ENCODE data around the gene CPOX.
"Not testable (repeated sequence)": the region's sequence is repeated elsewhere in the genome, so short reads cannot be mapped to it uniquely, and the experiment has no call there.

The CPOX gene

DNA sequence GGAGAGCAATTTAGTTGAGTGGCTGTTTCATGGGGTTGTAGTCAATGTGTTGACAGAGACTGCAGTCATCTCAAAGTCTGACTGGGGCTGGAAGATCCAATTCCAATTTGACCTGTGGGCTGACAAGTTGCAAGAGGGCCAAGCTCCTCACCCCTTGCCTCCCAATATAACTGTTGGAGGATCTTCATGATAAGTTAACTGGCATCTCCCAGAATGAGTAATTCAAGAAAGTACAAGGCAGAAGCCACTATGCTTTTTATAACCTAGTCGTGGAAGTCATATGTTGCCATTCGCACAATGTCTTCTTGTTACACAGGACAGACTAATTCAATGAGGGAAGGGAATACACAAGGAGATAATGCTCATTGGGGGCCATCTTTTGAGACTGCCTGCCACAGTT is 32.5 kb downstream of the CPOX start:
- DNase-seq = no peak

DNA sequence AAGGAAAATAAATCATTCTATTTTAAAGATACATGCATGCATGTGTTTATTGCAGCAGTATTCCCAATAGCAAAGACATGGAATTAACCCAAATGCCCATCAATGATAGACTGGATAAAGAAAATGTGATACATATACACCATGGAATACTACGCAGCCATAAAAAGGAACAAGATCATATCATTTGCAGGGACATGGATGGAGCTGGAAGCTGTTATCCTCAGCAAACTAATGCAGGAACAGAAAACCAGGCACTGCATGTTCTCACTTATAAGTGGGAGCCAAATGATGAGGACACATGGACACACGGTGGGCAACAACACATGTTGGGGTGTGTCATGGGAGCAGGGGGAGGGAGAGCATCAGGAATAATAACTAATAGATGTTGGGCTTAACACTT is 33.6 kb downstream of the CPOX start:
- DNase-seq = not testable (repeated sequence)

DNA sequence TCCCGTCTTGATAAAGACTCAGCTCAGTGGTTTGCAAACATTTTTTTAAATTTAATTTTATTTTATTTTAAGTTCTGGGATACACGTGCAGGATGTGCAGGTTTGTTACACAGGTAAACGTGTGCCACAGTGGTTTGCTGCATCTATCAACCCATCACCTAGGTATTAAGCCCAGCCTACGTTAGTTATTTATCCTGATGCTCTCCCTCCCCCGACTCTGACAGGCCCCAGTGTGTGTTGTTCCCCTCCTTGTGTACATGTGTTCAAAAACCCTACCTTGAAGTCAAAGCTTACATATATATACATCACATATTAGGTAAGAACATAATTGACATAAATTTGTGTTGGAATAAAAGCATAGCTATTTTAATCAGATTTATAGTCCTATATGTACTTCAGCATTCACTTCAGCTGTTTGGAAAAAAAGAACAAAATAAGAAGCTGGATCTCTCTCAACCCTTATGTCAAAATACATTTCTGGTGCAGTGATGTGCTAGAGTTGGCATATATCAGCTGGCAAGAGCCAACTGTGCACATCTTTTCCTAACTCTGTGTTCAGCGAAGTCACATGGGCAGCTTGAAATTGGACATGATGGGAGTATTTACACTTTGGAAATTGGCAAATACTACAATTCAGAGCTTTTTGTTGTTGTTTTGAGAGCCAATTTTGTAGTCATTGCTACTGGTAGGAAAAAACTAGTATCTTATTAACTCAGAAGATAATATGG is 35.1 kb downstream of the CPOX start:
- no peak for DNase-seq

DNA sequence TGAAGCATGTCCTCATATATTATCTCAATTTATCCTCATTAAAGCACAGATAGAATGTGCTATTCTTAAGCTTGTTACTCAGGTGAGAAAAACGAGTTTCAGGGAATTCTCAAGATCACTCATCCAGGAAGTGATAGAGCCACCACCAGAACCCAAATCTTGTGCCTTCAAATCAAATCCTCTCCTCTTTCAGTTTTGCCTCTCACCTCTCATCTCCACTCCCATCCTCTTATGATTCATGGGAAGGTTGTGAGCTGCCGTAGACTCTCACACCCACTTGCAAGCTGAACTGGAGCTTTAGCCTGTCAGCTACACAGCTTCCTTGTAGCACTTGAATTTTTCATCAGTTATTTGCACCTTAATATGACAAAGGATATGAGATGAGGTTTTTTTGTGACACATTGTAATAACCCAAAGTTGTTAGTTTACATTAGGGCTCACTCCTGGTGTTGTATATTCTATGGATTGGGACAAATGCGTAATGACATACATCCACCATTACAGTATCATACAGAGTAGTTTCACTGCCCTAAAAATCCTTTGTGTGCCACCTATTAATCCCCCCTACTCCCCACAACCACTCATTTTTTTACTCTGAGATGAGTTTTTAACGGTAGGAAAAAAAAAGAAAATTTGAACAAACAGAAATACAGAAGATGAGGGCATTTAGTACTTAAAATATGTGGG is 35.9 kb downstream of the CPOX start:
- no peak for DNase-seq

DNA sequence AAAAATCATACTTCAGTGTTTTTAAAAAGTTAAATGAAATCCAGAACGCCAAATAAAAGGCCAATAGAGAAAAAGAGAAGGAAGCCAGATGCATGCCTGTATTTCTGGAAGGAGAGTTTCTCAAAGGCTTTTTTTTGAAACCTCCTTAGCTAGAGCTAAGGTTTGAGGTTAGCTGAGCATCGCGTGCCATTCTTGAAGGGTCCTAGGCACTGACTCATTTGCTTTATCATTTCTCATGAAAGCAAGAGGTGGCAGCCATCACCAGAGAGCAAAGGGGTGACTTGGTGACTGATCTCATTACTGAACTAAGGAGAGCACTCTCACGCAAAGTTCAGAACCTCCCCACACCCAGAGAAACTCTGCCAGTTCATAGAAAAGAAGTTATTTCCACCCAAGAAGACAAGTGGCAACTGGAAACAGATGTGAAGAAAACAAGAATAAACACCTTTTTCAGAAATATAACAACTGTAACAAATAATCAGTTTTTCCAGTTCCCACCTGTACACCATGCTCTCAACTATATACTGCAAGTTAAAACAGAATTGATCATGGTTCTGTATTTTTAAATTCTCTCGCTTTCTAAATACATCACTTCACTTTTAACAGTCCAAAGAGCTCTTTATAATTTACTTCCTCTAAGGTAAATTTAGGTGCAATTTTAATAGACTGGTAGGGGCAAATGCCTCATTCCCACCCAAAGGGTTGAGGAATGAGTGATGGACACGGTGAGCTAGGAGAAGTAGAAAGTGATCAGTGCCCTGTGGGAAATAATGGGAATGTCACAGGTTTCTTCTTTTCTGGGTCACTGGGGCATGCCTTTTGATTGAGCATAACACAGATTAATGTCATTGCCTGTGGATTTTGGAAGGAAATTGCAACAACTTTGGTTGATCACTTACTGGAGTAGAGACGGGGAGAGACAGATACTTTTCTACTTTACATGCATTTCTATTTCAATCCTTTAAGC is 37.0 kb downstream of the CPOX start:
- DNase-seq = no peak

DNA sequence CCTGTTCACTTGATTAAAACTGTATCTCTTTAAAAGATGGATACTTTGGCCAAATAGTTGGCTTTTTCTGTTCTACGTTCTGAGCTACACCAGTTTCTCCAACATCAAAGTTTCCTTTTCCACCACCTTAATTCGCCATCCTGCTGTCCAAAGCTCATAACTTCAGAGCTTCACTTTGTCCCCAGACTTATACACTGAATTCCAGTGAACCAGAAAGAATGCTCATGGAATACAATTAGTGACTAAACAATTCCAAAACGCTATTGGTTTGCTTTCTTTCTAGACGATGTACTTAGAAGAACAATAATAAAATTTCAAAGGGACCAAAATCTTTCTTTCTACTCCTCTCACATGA is 38.4 kb downstream of the CPOX start:
- DNase-seq = no peak

DNA sequence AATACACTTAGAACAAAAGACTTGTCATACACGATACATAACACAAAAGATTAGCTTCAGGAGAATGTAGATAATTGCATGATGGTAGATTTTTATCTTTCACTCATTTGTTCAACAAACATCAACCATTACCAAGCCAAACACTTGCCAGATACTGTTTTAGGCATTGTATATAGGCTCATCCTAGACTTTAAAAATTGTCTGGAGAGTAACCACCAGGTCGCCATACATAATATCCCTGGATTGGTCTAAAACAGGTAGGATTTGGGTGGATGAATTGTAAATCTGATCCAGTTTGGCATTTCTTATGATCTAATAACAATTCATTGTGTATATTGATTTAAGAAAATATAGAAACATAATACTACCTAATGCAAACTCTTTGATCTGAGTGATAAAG is 38.8 kb downstream of the CPOX start:
- no peak for DNase-seq

DNA sequence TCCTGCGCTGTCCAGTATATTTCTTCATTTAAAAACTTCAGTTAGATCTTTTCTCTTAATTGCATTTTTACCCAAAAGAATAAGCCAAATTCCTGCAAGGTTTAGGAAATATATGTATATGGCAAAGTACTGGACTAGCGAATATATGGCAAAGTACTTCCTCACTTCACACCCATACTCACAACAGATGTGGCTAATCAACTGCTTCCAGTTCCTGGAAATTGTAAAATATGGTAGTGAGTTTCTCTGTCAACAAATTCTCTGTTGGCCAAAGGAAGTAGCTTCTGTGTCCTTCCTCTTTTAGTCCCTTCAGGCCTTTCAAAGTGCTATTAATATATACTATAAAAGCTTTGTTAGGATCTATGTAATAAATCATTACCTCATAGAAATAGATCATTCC is 39.7 kb downstream of the CPOX start:
- DNase-seq = no peak

DNA sequence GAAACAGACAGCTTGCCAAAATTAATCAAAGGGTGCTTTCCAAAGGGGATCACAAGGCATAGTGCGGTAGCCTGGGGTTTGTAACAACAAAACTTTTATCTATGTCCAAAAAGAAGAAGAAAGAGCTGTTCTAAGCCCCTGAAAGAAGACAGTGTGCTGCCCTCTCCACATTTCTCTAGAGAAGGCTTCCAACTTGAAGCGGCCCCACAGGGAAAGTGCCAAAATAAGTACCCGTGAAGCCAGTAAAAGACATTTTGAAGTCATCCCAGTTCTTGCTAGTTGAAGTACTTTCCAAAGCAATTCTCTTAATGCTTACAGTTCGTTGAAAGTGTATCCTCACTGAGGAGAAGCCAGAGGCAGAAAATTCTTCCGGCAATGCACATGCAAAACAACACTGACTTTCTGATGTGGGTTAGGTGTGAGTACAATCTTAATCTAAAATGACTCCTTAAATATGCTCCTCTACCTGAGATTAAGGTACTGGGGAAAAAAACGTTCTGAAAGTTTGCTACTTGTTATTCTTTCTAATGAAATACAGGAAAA is 40.3 kb downstream of the CPOX start:
- no peak for DNase-seq

DNA sequence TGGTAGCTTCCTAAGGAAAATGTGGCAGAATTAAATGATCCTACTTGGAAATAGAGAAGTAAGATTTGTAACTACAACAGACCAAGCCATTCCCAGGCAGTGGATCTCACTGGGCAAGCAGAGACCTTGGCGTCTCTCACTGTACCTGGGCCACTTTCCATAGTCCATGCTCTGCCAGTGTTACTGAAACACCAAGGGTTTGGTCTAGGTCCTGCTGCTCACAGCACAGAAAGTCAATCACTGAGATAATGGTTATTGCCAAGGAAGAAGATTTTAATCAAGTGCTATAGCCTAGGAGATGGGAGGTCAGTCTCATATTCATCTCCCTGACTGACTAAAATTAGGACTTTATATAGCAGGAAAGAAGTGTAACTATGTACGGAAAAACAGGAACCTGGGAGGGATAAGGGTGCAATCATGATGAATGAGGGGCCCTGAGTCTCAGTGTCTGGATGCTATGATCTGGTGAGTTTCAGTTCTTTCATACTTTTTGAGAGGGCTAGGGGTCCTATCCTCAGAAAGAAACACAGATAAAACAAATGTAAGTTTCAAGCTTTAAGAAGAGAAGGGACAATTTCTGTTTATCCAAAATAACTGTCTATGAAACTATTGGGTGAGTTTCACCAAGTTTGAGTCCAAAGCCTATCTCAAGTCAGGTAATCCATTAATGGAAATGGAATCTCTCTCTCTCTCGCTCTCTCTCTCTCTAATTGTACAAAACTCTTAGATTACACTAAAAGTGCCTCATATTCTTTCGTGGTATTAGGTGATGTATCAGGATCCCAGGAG is 41.0 kb downstream of the CPOX start:
- no peak for DNase-seq

DNA sequence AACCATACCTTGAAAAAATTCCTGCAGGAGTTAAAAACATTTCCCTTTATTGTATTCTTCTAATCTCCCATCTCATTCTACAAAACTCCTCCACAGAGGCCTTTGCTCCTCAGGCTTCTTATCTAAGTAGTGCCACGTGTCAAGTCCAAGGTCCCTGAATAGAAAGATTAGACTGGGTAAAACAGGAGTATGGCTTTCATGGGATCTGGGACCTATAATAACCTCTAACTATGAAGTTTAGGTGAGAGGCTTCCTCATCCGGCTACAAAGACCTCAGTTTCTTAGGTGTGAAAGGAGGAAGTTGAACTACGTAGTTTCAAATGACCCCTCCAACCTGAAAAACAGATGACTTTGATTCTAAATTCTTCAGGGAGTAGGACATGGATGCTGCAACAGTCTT is 41.7 kb downstream of the CPOX start:
- no peak for DNase-seq

DNA sequence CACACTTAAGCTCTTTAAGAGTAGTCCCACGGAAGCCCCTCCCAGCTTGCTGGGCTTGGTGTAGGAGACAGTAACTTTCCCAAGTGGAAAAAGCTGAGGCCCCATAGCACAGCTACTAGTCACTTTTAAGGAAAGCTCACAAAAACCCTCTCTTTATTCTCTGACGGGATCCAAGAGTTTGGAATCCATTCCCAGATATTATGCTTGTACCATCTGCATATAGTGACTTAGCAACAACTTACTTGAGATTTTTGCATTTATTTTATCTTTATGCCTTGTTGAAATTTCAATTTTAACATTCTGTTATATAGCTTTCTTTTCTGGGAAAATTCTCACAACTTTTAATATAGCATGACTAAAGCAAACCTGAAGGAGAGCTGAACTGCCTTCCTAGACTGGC is 42.2 kb downstream of the CPOX start:
- no peak for DNase-seq

DNA sequence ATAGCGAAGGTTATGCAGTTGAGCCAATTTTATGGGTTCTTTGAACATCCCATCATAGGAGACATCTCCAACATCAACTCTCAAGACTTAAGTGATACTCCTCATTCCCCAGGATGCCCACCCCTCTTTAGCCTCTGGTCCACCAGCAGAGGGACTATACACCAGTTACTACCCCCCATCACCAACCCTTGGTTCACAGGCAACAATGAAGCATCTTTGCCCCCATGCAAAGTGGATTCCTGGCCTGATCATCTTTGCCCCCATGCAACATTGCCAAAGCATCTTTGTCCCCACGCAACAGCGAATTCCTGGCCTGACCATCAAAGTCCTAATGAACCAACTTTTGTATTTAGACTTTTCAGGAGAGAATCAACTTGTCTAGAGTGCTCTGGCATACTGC is 42.6 kb downstream of the CPOX start:
- no peak for DNase-seq

DNA sequence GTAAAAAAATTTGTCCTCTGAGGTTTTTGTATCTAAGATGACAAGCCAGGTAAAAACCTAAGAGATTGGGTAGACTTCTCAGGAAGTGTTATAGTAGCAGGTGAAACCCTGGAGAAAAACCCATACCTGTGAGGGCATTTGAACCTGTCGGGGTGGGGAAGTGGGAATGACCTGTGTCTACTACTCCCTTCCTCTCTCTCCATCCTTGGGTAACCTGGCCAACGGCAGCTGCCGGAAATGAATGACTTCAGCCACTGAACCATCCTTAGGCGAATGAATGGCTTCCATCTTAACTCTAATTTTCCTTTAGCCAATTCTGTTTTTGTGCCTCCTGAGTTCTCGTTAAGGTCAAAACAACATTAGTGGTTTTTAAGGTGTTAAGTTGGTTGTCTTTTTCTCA is 44.9 kb downstream of the CPOX start:
- no peak for DNase-seq

DNA sequence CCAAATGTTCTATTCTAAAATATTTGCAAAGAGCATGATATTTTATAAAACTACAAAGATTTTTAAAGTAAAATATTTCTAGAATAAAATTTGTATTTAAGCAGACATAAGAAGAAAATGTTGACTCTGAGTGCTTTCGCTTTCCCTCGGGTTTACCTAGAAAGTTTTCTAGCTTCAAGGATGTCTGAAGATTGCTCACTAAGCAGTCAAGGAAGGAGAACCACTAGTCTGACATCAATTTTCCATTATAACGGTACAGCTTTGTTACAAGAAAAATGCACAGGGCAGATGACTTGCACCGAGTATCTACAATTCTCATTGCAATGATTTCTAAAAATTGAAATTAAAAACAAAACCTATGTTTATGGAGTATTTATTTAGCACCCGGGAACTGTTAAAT is 47.5 kb downstream of the CPOX start:
- DNase-seq = no peak

DNA sequence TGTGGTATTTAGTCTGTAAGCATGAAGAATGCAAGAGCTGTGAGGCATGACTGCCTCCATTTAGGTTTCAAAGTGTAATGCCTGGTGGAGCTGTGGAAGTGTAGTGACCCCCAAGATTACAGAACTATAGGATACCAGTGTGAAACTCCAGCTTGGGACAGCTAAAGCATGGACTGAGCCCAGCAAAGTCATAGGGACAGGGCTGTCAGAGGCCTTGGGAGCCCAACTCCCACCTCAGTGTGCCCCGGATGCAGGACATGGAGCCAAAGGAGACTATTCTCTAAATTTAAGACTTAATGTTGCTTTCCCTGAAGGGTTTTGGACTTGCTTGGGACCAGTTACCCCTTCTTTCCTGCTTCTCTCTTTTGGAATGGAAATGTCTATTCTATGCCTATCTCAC is 50.8 kb downstream of the CPOX start:
- no peak for DNase-seq

DNA sequence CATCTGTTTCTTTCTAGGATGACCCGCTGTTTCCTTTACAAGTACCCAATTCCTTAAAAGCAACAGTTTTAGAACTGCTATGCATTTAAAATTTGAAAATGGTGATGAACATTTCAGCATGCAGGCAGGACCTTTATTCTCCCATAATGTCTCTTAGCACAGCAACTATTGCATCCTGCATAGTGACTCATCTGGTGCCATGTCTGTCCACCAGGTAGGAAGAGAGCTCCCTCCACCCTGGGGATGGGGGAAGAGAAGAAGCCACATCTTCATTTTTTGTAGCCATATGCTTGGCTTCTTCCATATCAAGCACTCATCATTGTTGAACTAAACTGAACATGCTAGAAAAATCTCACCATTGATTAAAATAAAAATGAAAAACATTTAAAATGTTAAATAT is 51.7 kb downstream of the CPOX start:
- no peak for DNase-seq

DNA sequence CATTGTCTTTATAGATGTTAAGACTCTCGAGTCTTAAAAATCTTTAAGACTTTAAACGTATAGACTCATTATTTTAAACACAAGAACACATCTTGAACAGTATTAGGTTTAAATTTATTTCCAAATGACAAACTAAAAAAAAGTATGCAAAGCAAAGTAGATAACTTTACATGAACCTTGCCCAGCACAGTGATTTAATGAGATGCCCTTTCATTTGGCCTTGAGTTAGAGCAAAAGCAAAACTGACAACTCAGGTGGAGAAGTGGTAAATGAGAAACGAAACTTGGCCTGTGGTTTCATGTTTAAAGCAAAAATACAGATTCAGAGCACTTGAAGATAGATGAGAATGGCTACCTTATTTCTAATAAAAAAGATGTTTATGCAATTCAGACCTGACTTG is 53.1 kb downstream of the CPOX start:
- DNase-seq = no peak

DNA sequence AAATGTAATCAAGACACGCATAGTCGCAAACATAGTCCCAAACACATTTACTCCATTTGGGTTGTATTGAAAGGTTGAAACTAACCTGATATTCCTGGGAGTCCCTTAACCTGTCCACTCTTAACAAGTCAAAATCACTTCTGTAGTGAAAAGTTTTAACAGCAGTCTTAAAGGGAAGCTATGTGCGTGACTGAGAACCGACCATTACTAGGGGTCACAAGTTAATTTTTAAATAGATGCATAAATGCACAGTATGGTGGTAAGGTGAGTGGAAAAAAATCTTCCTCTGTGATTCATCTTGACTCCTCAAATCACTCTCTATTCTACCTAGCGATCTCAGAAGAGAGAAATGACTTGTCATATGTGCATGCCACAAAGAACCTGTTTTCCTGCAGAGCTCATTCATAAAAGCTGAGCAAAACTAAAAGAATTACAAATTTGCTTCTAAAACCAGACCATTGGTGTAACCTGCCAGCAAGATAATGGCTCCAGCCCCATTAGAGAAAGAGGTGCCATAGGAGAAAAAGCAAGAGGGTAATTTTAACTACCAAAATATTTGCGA is 56.9 kb downstream of the CPOX start:
- no peak for DNase-seq

DNA sequence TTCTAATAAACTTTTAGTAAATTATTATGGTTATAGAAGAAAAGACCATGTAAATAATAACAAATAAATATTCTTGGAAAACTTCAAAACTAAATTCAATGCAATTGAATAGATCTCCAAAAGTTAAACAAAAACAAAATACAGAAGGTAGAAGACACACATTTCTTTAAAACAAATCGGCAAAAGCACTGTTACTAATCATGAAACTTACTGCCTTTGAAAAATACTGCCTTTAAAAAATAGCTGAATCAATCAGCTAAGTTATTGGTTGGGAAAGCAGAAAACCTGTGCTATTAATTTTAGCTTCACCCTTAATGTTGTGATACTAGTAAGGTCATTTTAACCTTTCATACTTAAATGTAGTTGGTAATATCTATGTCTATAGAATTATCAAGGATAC is 58.7 kb downstream of the CPOX start:
- no peak for DNase-seq

DNA sequence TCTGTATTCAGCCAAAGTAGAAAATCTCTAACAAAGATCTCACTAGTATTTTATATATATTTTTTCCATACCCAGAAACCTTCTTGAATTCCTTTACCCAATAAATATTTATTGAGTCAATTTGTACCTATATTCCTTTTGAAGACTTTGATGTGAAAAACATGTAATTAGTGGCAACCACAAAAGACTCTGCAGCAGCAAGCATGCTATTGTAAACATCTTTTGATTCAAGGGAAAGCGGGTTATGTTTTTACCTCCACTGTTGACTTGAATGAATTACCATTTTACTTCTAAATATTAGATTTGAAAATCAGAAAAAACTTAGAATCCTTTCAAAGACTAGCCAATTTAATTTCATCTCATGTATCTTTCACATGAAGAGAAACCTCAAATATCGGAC is 59.2 kb downstream of the CPOX start:
- DNase-seq = no peak
